Fibroblast of villous mesenchyme (primary cell): ENCODE results near the gene ABI3BP. TPM values are rescaled to one million over a fixed set of nuclear protein-coding genes. Genes with fewer than 3 reads are reported as not detected.

ENCODE experiments used
- DNase-seq: peaks from one replicate; pipeline ENCODE4 v3.0.0-alpha.2; 2010; ENCODE audit warnings: low read depth
- H3K4me3 ChIP-seq: 2 replicates; pipeline ENCODE4 v1.5.1; 2011; ENCODE audit warnings: low read depth, mild to moderate bottlenecking, low read length
- total RNA-seq: library from RNA; depleted of rRNA; stranded (reverse); fragments of >200 nt; gene quantifications from 2 replicates; pipeline ENCODE4 v1.2.3, GENCODE V29; 2012
- TF ChIP-seq, protein P1 (sequence below): IDR thresholded peaks from 2 replicates; pipeline ENCODE4 v1.5.1; 2012; ENCODE audit warnings: low read depth, mild to moderate bottlenecking, low read length; ENCODE audit not compliant: insufficient read depth

The ABI3BP gene
- total RNA-seq, 1 donor: 7.8 TPM

DNA sequence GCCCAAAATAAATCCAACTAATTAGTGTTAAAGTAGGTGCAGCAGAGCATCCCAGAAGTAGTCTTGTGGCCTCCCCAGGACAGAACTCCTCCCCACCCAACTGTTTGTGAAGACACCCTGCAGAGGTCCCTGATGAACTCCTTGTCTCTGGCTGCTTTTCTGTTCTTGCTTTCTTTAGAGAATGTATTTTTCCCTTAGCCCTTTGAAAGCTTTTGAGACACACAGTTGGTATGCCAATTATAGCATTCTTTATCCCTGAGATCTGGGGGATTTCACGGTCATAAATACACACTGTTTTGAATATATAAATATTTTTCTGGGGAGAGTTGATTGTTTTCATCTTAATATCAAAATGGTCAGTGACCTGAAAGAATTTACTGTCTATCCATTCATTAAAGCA lies 274.1 kb downstream of the ABI3BP start:
- DNase-seq: peak; percentile 16
- no peak overlapping the region for H3K4me3 ChIP-seq
- TF ChIP-seq, protein P1, sequence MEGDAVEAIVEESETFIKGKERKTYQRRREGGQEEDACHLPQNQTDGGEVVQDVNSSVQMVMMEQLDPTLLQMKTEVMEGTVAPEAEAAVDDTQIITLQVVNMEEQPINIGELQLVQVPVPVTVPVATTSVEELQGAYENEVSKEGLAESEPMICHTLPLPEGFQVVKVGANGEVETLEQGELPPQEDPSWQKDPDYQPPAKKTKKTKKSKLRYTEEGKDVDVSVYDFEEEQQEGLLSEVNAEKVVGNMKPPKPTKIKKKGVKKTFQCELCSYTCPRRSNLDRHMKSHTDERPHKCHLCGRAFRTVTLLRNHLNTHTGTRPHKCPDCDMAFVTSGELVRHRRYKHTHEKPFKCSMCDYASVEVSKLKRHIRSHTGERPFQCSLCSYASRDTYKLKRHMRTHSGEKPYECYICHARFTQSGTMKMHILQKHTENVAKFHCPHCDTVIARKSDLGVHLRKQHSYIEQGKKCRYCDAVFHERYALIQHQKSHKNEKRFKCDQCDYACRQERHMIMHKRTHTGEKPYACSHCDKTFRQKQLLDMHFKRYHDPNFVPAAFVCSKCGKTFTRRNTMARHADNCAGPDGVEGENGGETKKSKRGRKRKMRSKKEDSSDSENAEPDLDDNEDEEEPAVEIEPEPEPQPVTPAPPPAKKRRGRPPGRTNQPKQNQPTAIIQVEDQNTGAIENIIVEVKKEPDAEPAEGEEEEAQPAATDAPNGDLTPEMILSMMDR: no peak

DNA sequence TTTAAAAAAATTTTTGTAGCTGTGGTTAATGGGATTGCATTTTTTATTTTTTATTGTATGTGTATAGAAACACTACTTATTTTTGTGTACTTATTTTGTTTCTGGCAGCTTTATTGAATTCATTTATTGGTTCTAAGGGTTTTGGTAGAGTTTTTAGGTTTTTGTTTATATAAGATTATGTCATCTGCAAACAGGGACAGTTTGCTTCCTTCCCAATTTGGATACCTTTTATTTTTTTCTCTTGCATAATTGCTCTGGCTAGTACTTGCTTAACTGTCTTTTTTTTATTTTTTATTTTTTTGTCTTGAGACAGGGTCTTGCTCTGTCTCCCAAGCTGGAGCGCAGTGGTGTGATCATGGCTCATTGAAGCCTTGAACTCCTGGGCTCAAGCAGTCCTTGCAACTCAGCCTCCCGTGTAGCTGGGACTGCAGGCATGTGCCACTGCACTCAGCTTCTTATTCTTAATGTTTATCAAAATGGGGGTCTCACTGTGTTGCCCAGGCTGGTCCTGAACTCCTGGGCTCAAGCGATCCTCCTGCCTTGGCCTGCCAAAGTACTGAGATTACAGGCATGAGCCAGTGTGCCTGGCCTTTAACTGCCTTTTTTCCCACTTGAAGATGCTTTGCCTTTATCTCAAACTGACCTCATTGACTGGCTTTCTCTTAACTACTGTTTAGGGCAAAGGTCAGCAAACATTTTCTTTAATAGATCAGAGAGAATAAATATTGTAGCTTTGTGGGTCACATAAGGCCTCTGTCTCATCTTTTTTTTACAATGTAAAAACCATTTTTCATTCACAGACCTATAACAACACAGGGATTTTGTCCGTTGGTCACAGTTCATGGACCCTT lies 275.4 kb downstream of the ABI3BP start:
- no peak overlapping the region for H3K4me3 ChIP-seq
- no peak for DNase-seq
- TF ChIP-seq, protein P1: no peak

DNA sequence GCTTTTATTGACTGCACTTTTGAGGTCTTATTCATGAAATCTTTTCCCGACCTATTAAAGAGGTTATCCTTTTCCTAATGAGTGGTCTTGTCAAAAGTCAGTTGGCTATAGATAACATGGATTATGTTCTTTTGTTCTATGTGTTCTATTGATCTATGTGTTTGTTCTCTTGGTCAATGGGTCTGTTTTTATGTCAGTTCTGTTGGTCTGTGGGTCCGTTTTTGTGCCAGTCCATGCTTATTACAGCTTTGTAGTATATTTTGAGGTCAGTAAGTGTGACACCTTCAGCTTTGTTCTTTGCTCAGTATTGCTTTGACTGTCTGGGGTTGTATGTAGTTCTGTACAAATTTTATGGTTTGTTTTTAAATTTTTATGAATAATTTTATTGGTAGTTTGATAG lies 276.2 kb downstream of the ABI3BP start:
- no peak for DNase-seq
- no peak overlapping the region for H3K4me3 ChIP-seq
- TF ChIP-seq, protein P1: no peak

DNA sequence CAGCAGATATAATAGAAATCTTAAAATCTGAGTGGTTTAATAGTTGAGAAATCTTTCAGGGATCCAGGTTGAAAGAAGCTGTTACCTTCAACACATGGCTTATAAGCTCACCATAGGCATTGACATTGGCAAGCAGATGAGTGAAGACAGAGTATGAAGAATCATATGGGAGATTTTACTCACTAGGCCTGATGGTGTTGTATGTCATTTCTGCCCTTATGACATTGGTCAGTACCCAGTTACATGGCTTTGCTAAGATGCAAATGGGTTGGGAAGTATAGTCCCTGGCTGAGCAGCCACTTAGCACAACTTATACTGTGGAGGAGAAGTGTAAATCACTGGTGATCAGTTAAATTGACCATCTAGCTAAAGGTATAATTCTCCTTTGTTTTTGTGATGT lies 278.0 kb downstream of the ABI3BP start:
- no peak overlapping the region for H3K4me3 ChIP-seq
- TF ChIP-seq, protein P1: no peak
- DNase-seq: no peak

DNA sequence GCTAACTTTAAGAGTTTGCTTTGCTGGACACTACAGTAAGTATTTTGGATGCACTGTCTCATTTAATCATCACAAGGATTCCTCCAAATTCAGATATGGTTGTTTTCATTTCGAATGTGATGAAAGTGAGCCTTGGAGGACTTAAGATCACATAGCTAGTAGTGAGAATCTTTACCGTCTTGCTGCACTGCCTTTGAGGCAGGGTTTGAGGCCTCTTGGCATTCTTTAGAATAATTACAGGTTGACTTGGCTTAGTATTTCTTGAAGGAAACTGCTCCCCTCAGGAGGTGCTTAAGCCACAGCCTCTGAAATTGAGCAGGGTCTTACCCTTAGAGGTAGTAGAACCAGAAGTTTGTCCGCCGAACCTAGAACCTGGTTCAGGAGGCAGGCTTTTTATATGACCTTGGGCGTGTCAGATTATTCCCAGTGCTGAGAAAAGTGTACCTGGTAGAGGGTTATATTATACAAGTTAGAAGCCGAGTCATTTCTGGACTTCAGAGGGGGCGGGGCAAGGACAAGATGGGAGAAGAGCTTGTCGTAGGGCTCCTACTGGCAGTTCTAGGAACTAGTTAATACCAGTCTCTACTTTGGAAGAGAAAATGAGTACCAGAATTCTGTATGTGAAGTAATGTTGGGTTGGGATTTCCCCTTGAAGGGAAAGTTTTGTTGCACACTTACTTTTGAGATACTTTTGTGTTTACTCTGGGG lies 282.8 kb downstream of the ABI3BP start:
- TF ChIP-seq, protein P1: peak; percentile 50
- peak overlapping the region; percentile 91 for H3K4me3 ChIP-seq
- DNase-seq: peak; percentile 69

DNA sequence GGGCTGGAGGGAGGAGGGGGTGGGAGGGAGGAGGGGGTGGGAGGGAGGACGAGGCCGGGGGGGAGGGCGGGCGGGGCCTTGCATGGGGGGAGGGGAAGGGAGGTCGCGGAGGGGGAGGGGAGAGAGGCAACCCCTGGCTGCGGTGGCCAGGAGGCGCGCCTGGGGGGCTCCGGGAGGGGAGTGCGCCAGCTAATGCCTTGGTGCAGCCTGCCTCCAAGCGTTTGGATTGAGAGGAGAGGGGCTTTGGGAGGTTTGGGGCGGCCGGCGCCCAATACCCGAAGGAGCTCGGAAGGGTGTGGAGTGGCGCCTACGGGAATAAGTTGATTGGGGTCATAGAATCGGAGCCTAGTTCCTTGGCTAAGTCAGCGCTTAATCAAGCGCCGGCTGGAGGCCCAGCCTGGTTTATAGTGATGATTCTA lies 283.4 kb downstream of the ABI3BP start:
- TF ChIP-seq, protein P1: no peak
- DNase-seq: peak; percentile 63
- peak overlapping the region; percentile 91 for H3K4me3 ChIP-seq
